NCI-H226 (cell line): Measurements from ENCODE around the gene ETS1.
A peak's percentile ranks its signal among the peaks of the same experiment; 100 is the strongest.

Experiments
- DNase-seq: peaks from one replicate; pipeline ENCODE4 v3.0.0-alpha.2; 2015

ETS1 gene

DNA sequence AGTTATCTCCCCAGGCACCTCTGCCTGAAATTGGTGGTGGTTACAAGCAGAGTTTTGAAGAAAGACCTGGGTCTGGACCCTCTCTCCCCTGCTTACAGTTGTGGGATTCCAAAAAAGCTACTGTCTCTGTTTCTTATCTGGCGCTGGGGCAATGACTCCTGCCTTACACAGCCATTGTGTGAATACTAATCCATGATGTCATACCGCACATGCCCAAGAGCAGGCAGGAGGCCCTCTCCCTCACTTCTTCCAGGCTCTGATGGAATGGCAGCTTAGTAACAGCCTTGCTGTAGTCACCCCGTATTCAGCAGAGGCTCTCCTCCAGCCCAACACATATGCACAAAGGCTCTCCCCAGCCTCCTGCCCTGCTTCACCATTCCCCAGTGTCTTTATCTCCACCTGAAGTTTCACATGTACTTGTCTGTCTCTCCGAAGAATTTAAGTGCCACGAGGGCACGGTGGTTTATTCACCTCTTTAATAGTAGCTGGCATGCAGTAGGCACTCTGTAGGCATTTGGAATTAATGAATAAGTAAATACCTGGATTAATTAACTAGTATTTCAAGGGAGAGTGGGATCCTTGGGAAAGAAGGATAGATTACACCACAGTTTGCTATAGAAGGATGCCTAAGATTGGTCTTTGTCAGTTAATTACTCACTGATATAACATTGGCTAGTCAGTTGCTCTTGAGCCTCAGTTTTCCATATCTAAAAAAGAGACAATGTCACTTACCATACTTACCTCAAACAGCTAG is 165.6 kb downstream of the ETS1 start:
- peak; percentile 81 for DNase-seq

DNA sequence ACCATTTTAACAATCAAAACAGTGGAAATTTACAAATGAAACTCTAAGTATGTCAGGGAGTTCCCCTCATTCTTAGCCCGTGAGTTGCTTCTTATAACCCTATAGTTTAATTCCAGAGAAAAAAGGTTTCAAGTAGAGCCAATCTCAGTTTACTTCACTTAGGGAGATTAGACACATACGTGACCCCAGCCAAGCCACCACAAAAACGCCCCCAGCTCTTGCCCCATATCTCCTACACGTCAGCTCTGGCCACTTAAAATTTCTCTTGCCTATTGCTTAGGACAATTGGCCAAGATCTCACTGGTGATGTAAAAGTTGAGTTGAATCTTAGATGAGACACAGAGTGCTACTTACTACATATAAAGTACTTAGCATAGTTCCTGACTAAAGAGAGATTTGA is 166.4 kb downstream of the ETS1 start:
- peak; percentile 95 for DNase-seq

DNA sequence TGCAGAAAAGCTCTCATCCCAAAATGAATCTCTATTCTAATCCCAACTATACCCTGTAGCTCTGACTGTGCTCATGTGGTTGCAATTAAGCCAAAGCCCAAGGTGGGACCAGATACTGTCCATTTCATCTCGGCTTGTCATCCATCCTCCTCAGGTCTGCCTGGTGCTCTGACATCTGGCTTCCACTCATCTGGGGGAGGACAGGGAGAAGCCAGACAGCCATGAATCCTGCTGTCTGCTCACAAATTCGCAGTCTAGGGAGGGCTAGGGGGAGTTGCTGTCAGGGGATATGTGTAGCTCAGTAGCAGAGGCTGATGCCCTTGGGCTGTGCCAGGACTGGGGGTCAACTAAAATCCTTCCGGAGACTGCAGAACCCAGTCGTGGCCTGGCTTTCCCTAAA is 167.1 kb downstream of the ETS1 start:
- DNase-seq, result peak; percentile 47

DNA sequence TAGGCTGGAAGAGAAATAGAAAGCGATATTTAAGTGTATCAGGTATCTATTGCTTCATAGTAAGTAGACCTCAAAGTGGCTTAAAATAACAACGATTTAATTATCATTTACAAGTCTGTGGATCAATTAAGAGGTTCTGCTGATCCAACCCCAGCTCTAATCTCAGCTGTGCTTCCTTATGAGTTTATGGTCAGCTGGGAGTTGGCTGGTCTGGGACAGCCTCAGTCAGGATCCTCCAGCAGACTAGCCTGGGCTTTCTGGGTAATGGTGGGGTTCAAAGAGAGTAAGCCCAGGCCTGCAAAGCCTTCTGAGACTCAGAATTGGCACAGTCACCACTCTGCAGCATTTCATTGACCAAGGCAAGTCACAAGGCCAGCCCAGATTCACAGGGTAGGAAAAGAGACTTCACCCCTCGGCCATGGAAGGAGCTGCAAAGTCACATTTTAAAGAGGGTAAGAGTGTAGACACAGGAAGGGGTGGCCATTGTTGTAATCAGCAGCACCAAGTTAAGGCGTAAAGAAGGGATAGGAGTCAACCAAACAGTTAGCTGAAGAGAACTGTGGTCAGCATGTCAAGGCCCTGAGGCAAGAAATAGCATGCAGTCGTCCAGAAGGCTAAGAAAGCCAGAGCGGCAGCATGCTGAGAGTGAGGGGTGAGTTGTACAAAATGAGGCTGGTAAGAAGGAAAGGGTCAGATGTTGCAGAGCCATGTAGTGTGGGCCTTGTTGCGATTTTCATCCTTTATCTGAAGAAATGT is 168.2 kb downstream of the ETS1 start:
- DNase-seq, result peak; percentile 47

DNA sequence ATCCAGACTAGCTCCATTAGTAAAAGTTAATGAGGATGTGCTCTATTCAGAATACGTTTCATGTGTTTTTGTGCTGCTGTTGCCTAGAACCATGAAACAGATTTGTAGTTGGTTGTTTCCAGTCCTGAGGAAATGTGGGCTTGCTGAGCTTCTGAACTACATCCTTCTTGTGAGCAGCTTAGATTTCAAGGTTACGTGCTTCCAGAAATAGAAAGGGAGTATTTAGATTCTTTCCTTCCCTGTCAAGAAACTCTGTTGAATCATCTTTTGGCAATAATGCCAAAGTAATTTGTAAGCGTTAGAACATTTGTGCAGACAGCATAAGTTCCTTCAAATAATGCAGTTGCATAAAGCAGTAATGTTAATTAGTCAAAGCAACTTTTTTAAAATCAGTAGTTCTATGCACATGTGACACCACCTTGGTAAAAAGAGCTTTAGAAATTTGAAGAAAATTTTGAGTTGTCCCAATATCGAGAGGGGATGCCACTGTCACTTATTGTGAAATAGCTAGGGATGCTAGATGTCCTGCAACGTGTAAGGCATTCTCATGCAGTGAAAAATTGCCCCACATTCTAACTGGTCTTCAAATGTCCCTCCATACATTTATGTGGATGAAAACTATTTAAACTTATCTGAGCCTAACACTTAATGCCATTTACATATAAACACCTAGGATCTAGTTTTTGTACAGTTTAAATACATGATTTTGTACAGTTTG is 169.6 kb downstream of the ETS1 start:
- peak; percentile 89 for DNase-seq

DNA sequence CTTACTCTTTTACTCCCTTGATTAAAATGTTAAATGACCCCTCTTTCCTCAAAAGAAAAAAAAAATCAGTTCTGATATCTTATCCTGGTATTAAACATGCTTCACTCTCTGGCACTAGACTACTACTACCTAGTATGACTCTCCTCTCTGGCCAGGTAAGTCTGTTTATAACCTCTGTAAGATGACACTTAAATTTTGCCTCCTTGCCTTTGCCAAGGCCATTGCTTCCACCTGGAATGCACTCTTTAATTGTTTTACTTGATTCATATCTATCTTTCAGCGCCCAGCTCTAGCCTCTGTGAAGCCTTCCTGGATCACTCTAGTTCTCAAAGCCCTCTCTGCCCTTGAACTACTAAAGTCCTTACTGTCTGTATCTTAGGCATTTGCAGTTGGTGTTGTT is 170.4 kb downstream of the ETS1 start:
- DNase-seq, result no peak

DNA sequence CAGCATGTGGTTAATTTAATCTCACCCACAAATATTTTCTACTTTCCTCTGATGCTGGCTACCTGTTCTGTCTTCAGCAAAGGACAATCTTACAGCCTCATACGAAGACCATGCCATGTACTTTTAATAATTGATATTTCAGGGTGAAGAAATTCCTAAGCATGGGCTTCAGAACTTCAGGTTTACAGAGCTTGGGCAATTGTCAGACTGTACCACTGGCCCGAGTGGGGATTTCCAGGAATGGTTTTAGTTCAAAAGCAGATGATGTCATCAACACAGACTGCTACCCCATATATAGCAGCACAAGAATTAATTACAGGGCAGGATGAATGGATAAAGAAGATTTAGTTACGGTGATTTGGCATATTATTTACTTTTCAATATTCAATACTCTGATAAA is 171.8 kb downstream of the ETS1 start:
- DNase-seq, result peak; percentile 43

DNA sequence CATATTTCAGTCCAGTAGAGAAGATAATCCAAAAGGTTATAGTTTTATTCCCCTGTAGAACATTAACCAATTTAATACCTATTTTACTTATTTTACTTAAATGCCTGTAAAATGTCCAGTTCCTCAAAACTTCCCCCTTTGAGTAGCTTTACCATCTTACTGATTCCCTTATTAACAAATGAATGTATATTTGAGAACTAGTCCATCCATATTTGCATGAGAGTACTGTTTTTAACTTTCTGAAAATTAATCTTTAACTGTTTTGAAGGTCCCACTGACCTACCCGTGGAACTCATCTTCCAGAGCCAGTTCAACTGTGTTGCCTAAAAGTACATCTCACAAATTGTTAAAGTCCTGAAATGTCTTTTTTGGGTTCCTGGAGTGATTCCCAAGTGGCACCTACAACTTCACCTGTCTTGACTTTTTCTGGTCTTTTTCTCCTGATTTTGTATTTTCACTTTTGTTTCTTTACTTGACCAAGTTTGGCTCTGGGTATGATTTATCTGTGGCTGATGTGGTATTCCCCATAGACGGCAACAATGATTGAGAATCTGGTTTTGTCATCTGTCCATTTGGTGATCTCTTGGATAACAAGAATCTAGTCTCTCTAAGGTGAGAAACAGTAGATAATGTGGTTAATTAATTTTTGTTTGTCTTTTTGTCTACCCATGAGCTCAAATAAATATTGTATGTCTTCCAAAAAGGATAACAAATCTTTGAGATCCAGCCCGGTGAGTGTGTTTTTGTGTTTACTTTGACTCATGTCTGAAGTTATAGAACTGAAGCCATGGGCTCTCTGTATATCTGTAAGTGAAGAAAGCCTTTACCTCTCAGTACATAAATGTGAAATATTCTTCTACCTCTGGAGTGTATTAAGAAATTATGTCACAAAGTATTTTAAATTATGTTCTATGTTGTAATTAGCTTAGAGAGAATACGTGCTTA is 174.2 kb downstream of the ETS1 start:
- DNase-seq, result no peak

DNA sequence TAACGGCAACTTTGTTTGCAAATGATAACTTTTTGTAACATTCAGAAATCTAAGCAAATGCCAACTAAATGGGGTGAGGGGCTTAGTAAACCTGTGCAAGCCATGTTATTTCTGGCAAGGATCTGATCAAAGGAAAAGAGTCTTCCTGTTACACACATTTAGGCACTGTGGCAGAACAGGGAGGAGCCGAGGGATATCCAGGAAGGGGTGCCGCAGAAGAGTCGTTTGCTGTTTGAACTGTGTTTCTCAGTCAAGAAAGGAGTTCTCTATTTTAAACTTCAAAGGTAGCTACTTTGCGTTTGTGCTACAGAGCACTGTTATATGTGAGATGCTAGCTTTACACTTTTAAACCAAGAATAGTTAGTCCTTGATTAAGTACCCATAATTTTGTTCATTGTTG is 175.5 kb downstream of the ETS1 start:
- no peak for DNase-seq

DNA sequence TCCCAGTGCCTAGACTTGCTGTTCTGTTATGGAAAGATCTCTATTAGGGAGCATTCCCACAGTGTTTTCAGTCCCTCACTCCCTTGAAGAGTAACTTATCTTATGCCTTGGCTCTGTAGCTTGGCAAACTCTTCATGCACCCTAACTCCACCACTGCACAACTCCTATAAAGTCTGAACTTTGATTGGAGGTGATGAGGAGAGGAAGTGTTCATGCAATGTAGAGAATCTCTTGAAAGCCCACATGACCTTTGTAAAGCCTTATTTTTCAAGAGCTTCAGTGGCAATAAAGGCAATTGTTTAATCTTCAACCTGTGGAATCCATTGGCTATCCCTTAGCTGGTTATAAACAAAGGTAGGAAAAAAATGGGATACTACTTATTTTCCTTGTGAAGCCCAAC is 176.2 kb downstream of the ETS1 start:
- DNase-seq, result no peak

DNA sequence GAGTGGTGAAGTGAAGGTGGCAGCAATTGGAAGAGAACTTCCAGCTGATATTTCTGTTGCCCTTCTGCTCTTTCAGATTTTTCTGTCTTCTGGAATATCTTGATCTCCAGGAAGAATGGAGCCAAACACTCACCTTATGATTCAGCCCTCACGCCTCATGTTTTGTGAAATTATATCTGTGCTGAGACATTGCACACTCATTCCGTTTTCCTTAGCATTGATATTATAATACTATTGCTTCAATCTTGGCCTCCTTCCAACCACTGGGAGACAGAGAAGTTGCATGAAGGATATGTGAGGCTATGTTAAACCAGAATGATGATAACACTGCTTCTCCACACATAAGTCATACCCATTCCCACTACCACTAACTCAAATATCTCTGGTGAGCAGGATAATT is 177.9 kb downstream of the ETS1 start:
- DNase-seq, result peak; percentile 93
